ENCODE results near the gene NOVA2.

Gene NOVA2

GRCh38 chr19:46019270-46019669 is 45.6 kb upstream of the NOVA2 start:
- H3K4me3 ChIP-seq (replicated peaks; ENCODE audit: low read depth, low read length) = no peak overlapping the region
- DNase-seq (ENCODE audit: low read depth) = no peak
- no peak for TF ChIP-seq CTCF (IDR thresholded peaks at IDR 0.05; ENCODE audit: low read length, missing control alignments)

- no peak overlapping the region for H3K4me3 ChIP-seq (replicated peaks; ENCODE audit: low read depth, low read length)
- no peak for TF ChIP-seq CTCF (IDR thresholded peaks at IDR 0.05; ENCODE audit: low read length, missing control alignments)
- DNase-seq (ENCODE audit: low read depth) = no peak
Observed at GRCh38 chr19:46018729-46019251, 45.1 kb upstream of the NOVA2 start.

- no peak for TF ChIP-seq CTCF (IDR thresholded peaks at IDR 0.05; ENCODE audit: low read length, missing control alignments)
- no peak overlapping the region for H3K4me3 ChIP-seq (replicated peaks; ENCODE audit: low read depth, low read length)
- no peak for DNase-seq (ENCODE audit: low read depth)
Observed at GRCh38 chr19:46017874-46018675, 44.4 kb upstream of the NOVA2 start.

- no peak for DNase-seq (ENCODE audit: low read depth)
- no peak for TF ChIP-seq CTCF (IDR thresholded peaks at IDR 0.05; ENCODE audit: low read length, missing control alignments)
- no peak overlapping the region for H3K4me3 ChIP-seq (replicated peaks; ENCODE audit: low read depth, low read length)
Observed at GRCh38 chr19:46017095-46017429, 43.4 kb upstream of the NOVA2 start.

GRCh38 chr19:46016426-46017094 is 42.9 kb upstream of the NOVA2 start:
- H3K4me3 ChIP-seq (replicated peaks; ENCODE audit: low read depth, low read length) = peak overlapping the region; percentile 52
- peak; percentile 81 for DNase-seq (ENCODE audit: low read depth)
- peak; percentile 74 for TF ChIP-seq CTCF (IDR thresholded peaks at IDR 0.05; ENCODE audit: low read length, missing control alignments)

- TF ChIP-seq CTCF (IDR thresholded peaks at IDR 0.05; ENCODE audit: low read length, missing control alignments) = no peak
- DNase-seq (ENCODE audit: low read depth) = no peak
- peak overlapping the region; percentile 52 for H3K4me3 ChIP-seq (replicated peaks; ENCODE audit: low read depth, low read length)
Observed at GRCh38 chr19:46015687-46016425, 42.2 kb upstream of the NOVA2 start.

All from fibroblast of pulmonary artery (primary cell).